ENCODE measurements around the gene VSTM4.

The VSTM4 gene

DNA sequence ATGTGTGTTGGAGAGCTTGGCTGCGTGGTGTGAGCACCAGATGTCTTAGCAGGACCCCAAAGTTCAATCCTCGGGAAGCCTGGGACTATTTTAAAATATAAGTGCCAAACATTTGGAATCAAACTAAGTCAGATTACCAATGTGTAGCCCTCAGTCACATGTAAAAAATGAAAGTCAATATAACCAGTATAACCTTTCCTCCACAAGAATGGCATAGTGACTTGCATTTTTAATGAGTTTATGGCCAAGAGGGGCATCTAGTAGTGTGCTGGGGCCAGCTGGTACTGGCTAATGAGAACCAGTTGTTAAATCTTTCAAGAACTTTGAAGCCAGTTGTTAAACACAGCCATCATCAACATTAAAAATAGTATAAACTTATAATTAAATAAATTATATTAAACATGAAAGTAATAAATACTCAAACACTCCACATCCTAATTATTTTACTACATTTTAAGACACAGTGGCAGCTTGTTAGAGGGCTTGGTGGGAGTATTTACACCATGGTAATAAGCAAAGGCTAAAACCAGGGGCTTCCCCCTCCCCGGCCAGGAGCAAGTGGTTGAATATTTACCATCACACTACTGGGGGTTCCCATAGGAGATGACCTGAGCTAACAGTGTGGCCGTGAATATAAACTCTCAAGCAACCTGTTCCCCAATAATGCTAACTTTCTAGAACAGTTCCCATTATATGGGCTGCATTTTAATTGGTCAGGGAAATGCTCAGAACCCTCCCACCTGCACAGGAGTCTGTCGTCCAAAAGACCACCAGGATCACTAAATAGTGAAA, 26.4 kb upstream of the VSTM4 start:
- DNase-seq (ENCODE audit: low read depth) = no peak

DNA sequence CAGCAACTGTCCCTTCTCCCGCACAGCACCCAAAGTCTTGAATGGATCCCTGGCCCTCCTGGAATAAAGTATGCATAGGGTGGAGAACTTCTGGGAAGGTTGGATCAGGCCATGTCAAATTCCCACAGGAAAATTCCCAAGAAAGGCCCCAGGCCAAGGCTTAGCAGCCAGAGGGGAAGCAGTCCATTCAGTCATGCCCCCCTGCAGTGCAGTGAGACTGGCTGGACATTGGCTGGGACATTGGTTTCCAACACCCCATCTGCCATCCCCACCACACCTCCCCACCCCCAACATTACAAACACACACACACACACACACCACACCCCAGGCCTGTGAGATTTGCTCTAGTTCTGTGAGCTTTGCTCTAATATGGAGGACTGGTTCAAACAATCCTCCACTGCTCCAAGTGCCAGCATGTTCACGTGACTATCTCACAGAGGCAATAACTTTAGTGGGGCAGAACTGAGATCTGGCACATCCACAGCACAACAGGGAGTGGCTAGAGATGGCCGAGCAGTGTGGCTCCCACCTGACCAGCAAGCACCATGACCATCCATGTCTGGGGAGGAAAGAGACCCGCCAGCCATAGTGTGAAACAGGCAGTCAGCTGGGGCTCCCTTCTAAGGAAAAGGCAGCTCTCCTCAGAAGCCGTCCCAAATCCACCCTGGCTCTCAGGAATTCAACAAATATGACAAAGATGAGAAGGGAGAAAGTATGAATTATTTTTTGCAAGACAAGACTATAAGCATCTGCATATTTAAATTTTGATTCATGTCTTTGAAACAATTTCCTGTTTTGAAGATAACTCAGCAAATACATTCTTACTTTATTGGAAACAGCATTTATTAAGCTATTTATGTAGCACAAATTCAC, 25.2 kb upstream of the VSTM4 start:
- DNase-seq (ENCODE audit: low read depth) = no peak

DNA sequence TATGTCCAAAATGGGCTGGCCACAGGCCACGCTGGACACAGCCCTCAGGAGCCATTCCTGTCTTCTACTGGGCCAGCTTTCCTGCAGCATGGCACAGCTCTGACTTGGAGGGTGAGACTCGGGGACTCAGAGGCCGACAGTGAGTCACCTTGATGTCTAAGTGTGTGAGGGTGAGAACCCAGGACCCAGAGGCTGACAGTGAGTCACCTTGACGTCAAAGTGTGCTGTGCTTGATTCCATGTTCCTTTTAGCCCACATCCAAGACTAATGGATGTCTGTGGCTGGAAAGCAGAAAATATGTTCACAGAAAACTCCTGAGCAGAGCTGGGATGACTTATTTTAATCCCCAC, 24.5 kb upstream of the VSTM4 start:
- no peak for DNase-seq (ENCODE audit: low read depth)

DNA sequence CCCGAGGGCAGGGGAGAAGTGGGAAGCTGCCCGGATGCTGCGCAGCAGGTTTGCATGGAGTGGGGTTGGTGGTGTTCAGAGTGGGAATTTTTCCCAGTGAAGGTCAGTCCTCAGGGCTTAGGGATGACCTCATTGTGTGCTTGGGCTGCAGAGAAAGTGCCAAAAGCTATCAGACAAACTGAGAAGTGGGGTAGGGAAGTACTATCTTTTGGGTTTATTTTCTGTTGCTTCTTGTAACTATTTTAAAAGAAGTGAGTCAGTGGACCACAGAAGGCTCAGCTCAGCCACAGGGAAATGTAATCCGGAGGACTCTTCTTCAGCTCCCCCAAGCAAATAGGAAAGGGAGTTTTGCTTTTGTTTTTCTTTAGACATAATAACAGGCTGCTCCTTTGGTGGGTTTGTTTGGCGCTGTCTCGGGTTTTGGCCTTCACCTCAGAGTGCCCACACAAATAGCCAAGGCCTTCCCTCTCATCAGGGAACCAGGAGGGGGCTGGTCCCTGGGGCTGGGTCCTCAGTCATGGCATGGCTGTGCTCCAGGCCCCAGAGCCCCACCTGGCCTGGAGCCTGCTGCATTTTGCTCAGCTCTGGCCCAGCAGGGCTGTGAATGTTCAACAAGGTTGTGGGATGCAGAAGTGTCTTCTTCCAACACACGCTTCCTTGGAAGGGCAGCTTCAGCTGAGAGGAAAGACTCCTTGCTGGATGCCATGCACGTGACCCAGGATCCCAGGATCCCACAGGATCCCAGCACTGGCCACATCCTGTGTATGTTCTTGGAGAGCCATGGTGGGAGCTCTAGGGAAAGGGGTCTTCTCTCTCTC, 23.9 kb upstream of the VSTM4 start:
- DNase-seq (ENCODE audit: low read depth) = no peak

DNA sequence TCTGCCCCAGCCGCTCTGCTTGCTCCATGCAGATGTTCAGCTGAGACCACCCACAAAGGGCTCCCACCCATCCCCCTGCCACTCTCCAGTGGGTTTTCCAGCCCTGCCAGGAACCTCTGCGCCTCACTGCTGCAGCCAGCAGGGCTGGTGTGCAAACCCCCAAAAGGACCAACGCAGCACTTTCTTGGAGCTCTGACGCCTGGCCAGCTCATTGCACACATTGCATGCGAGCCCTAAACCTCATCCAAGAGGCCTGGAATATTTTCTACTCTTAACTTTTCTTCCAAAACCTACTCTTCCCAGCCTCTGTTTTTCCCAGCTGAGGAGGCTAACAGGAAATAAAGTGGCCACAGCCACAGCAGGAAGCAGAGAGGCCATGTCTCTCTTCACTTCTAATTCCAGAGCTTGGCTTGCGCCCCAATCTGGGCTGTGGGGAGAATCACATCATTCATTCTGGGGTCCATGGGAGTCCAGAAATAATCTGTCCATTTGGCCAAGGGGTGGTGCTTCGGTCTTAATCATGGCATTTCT, 23.1 kb upstream of the VSTM4 start:
- DNase-seq (ENCODE audit: low read depth) = no peak

DNA sequence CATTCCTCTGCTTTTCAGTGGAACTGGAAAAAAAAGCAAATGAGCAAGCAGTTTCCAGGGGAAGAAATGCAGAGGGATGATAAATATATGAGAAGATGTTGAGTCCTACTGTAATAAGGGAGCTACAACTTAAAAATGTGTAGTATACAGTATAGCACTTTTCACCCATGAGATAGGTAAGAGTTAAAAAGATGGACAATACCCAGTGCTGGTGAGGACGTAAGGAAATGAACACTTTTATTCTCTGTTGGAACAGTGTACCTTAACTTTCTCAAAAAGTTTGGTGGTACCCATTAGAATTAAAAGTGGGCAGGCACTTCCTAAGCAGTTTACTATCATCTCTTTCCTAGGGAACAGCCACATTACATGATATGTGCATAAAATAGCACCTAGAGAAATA, 21.2 kb upstream of the VSTM4 start:
- DNase-seq (ENCODE audit: low read depth) = no peak

DNA sequence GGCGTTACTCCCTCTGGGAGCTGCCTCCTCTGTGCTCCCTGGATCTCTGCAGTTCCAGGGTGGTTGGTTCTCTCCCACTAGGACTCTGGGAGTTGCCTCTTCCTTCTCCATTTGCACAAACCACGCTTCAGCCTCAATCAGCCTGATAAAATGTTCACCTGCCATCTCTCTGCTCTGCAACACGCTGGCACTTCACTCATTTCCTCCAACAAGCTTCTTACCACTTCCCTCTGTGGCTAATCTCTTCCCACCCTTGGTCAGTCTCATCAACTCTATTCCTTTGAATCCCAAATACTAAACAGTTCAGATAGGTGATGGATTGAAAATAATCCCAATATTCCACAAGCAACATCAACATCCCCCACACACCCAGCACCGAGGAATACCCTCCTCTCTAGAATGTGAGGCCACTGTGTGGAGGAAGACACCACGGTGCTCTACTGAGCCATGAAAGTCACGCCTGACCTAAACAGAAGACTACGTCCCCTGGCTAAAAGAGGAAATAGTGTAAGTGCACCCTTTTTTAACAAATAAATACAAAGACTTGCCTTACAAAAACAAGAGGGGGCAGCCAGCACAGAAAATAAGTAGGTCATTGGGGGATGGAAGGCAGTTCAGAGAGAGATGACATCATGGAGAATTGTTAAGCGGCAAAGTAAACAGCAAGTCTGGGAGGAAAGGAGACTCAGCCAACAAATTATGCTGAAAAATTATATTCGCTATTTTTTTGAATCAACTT, 20.4 kb upstream of the VSTM4 start:
- DNase-seq (ENCODE audit: low read depth) = no peak

DNA sequence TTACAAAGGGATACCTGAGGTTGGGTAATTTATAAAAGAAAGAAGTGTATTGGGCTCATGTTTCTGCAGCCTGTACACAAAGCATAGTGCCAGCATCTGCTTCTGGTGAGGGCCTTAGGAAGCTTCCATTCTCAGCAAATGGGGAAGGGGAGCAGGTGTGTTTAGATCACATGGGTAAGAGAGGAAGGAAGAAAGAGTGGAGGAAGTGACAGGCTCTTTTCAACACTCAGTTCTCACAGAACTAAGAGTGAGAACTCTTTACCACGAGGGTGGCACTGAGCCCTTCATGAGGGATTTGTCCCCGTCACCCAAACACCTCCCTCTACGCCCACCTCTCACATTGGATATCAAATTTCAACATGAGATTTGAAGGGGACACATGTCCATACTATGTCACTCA, 19.0 kb upstream of the VSTM4 start:
- no peak for DNase-seq (ENCODE audit: low read depth)

DNA sequence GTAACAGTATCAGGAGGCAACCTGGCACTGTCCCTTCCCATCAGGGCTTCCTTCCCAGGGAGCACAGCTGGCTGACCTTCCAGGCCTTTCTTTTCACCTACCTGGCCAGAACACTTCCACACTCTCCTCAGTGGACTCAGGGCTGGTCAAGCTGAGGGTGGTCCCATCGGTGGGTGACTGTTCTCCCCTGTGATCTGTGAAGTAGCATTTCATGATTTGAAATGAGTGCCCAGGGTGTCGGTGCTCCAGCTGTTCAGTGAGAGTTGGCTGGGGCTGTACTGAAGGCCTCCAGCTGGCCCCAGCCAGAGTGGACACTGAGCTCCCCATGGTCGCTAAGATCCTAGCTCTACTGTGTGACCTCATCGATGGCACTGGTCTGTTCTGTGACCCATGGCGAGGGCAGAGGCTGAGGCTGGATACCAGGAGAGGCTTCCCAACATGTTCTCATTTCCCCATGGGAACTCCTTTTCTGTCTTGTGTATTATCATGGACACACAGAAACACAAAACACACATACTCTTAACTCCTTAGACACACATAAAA, 18.5 kb upstream of the VSTM4 start, which contains the start of gene FAM170B:
TSS of gene FAM170B (minus strand) at position 316 of the 543 bp plus-strand sequence. CDS start at position 213, 103 bp downstream.
- DNase-seq (ENCODE audit: low read depth) = no peak

DNA sequence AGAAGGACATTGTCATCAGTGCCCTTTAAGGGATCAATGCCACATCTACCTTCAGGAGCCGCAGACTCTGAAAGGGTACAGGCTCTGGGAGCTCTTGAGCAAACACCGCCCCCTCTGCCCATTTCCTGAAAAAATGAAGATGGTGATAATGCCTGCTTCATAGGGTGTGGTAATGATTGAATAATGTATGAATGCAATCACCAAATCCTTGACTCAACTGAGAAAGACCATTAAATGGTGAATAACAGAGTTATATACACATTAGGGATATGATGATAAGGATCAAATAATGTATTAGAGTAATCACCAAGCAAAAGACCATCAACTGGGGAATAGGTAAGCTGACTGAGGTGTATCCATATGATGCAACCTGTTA, 17.0 kb upstream of the VSTM4 start:
- DNase-seq (ENCODE audit: low read depth) = no peak

DNA sequence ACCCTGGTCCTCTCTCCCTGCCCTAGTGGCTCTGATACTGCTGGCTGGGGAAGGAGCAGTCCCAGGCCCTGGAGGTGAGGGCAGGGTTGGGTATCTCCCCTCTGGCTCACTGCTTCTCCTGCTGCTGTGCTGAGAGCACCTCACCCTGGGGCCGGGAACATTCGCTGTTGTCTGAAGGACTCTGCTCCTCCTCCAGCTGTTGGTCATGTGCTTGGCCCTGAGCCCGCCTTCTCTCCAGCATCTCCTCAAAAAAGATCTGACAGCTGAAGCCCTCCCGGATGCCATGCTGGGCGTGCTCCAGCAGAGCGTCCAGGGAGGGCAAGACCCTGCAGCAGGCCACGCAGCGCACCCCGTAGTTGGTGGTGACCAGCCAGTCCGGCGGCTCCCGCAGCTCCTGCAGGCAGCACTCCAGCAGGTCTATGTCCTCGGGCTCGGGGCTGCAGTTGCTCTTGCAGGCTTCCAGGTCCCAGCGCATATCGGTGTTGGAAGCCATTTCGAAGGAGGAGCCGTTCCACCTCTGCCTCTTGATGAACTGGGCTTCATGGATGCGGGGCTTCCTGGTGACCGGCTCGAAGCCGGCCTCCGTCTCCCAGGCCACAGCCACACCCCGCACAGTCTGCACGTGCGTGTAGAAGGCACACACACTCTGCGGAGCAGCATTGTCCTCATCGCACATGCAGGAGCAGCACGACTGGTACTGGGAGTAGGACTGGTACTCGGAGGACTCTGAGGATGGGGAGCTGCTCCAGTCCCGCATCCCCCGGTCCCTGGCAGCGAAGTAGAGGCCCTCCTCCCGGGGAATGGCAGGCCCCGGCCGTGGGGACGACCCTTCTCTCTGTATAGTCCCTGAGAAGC, 16.4 kb upstream of the VSTM4 start:
- no peak for DNase-seq (ENCODE audit: low read depth)

DNA sequence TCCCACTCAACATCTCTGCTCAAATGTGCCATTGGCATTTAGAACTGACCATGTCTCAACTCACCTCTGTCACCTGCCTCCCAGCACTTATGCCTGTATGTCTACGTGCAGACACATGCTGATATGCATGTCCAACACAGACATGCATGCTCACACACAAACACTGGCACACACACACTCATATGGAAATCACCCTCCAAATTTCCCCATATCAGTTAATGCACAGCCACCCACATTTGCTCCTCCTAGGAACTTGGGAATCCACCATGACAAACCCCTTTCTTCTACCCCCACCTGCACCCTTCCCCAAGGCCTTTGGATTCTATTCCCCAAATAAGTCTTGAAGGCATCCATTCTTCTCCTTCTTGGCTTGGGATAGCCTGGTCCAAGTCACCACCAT, 14.1 kb upstream of the VSTM4 start:
- no peak for DNase-seq (ENCODE audit: low read depth)

DNA sequence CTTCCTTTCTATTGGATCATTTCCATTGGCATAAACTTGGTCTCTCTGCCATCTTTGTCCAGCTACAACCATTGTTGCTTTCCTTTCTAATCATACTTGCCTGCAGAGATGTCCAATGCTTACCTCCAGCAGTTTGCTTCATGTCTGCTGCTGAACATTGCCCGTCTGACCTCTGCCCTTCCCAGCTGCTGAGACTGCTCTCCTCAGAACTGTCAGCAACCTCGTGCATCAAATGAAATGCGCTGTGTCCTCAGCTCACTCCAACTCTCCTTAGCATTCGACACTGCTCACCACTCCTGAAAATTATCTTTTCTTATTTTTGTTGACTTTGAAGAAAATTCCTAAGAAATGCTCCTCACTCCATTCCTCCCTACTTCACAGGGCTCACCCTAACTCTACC, 13.5 kb upstream of the VSTM4 start:
- DNase-seq (ENCODE audit: low read depth) = no peak

DNA sequence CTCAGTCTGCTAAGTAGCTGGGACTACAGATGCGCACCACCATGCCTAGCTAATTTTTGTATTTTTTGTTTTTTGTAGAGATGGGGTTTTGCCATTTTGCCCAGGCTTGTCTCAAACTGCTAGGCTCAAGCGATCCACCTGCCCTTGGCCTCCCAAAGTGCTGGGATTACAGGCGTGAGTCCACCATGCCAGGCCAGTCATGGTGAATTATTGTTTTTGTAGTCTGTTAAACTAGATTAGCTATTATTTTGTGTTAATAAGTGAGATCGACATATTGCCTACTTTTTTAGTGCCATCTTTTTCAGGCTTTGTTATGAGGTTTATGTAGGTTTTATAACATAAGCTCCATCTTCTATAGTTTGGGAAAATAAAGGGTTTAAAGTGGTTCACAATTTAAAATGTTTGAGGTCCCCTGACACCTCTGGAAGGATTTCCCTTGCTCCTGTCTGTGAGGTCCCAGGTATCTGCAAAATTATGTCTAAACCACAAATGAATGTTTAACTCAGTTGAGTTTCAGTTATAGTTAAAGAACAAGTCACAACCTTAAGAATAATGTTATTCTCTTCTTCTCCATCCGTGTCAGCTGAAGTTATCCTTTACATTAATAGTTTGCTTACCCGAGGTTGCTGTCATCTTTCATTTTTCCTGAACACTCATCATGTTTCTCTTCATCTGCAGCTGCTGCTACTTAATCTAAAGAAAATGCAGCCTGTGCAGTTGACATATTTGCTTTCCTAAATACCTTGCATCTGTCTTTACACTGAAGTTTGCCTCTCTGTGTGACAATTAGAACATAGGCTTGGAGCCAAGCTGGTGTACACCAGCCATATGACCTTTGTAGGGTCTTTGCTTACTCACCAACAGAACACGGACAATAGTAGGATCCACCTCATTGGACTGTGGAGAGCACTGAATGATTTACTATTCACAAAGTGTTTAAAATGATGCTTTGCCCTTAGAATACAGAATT, 8.9 kb upstream of the VSTM4 start:
- DNase-seq (ENCODE audit: low read depth) = no peak

DNA sequence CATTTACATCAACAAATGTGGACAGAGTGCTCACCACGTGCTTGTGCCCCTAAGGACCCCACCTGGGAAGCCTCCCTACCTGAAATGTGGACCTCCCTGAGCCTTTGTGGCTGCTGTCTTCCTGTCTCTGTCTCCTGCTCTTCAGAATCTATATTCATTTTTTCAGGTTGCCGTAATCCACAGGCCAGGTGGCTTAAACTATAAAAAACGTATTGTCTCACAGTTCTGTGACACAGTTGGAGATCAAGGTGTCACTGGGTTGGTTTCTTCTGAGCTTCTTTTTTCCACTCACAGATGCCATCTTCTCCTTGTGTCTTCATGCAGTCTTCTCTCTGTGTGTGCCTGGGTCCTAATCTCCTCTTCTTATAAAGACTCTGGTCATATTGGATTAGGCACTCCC, 5.6 kb upstream of the VSTM4 start:
- DNase-seq (ENCODE audit: low read depth) = no peak

DNA sequence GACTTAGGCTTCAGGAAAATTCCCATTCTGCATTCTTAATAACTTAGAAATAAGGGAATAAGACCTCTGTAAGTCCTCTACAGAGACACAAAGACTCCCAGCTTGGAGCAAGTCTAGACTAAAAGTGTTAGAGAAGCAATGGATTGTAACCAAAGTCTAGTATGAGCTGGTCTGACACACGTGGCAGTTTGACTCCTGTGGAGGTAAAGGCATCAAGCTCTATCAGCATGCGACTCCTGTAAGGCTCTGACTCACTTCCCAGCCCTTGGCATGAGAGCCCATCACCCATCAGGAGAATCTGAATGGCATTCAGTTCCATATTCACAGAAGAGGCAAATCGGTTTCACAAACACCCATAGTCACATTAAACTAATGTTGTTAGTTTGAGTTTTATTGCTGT, 4.4 kb upstream of the VSTM4 start:
- DNase-seq (ENCODE audit: low read depth) = no peak

DNA sequence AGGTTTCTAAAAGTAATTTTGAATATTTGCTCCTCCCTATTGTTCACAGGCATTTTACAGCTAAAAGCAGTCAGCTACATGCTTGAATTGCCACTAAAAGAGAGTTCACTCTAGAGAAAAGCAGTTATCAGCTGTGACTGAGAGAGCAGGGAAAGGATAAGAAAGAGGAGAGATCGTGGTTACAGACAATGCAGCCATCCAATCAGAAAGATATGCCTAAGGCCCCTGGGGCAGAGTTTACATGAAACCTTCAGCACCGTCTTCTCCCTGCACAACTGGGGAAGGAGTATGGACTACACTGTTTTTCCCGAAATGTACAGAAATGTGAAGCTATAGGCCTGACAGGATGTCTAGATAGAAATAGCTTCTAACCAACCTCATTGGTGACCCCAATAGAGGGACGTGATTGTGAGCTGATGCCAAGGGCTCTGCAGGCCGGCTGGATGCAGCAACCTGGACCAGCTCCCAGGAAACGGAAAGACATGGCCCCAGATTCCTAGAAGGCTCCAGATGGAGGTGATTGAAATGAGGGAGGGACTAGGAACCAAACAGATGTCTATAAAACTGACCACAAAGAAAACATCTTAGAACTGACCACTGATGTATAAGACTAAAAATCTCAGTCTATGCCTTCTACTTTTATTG, 3.2 kb upstream of the VSTM4 start:
- no peak for DNase-seq (ENCODE audit: low read depth)

DNA sequence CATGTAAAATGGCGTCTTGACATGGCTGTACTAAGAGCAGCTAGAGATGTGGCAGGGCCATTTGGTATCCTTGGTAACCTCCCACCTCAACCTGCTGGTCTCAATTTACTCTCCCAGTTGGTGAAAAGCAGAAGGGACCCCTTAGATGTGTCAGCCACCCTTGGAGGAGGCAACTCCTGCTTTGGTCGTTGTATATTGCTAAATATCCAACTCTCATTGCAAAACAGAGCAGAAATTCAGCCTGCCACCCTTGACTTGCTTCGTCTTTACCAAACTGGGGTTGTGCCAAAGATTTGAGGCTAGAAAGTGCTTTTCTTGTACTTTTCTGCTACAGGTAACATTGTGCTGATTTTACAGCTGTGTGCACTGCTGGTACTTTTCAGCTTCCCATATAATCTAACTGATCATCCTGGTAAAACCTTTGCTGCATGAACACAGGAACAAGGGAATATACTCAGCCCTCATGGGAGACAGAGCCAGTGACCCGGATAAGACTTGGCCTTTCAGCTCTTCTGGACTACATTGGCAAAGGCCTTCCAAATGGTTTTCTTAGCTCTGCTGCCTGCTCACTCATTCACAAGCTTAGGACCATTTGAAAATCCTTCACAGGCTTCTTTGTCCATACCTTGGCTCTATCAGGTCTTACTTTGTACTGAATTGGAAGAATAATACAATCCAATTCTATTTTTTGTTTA, 2.2 kb upstream of the VSTM4 start:
- DNase-seq (ENCODE audit: low read depth) = no peak

Data from T-helper 22 cell (primary cell).